ENCODE data around the gene DNAJB2.
"Not testable (repeated sequence)": the region's sequence is repeated elsewhere in the genome, so short reads cannot be mapped to it uniquely, and the experiment has no call there.

DNAJB2 gene

DNA sequence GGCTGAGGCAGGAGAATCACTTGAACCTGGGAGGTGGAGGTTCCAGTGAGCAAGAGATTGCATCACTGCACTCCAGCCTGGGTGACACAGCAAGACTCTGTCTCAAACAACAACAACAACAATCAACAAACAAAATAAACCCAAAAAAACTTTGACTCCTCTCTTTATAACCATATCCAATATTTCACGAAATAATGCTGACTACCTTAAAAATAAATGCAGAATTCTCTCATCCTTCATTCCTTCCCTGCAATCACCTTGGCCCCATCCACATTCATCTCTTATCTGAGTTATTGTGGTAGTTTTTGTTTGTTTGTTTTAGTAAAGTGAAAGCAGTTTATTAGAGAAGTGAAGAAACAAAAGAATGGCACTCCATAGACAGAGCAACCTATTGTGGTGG is 26.9 kb downstream of the DNAJB2 start:
- TF ChIP-seq, protein P1, sequence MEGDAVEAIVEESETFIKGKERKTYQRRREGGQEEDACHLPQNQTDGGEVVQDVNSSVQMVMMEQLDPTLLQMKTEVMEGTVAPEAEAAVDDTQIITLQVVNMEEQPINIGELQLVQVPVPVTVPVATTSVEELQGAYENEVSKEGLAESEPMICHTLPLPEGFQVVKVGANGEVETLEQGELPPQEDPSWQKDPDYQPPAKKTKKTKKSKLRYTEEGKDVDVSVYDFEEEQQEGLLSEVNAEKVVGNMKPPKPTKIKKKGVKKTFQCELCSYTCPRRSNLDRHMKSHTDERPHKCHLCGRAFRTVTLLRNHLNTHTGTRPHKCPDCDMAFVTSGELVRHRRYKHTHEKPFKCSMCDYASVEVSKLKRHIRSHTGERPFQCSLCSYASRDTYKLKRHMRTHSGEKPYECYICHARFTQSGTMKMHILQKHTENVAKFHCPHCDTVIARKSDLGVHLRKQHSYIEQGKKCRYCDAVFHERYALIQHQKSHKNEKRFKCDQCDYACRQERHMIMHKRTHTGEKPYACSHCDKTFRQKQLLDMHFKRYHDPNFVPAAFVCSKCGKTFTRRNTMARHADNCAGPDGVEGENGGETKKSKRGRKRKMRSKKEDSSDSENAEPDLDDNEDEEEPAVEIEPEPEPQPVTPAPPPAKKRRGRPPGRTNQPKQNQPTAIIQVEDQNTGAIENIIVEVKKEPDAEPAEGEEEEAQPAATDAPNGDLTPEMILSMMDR (IDR thresholded peaks at IDR 0.05; ENCODE audit: control extremely low read depth, extremely low read depth, low read depth, missing control alignments) = no peak
- ChIA-PET CTCF (interaction anchor here (0.8 to 4.4 kb wide), 2 partner anchors 11 to 97 kb away, joined by 3 to 19 read pairs; no protein-coding TSS in a partner anchor), POLR2A (no interaction called here)
- no peak for DNase-seq (ENCODE audit: extremely low spot score)

DNA sequence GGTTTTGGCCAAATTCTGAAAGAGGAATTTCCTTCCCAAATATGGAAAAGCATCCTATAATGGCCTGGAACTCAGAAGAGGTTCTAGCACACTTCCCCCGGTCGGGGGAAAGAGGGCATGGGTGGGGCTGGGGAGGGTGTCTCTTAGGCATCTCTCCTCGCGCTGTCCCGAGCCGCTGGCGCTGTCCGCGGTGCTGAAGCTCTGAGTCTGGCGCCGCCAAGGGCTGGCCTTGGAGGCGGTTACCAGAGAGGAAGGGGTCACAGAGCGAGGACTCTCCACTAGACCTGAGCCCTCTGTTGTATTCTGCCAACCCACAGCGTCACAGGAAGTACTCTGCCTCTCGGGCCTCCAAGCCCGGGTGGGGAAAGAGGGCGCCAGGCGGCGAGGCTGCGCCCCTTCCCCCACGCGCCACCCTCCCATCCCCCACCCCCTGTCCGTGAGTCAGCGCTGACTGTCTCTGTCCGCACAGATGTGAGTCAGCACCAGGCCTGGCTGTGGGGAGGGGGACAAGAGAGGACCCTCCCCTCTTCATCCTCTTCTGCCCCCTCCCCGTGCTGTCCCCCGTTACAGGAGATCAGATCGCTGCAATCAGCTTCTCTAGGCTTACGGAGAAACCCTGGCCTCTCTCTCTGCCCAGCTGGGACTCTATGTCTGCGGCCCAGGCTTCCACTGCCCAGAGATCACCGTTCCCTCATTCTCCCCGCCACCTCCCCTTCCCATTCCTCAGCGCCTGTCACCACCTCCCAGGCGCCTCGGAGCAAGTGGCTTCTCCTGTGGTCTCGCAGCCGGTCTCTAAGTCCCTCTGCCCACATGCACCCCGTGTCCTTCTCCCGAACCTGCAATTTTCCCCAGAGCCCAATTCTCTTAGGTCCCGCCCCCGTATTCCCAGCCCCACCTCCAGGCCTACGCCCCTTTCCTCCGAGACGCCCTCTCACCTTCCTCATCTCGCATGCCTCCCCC is 29.3 kb downstream of the DNAJB2 start:
- TF ChIP-seq, protein P1 (IDR thresholded peaks at IDR 0.05; ENCODE audit: control extremely low read depth, extremely low read depth, low read depth, missing control alignments) = no peak
- POLR2A ChIA-PET = no interaction called here
- DNase-seq (ENCODE audit: extremely low spot score) = peak; percentile 84
- CTCF ChIA-PET = interaction anchor here (1.5 to 4.4 kb wide), 3 partner anchors 9 to 31 kb away, joined by 3 to 19 read pairs (median 6); no protein-coding TSS in a partner anchor

DNA sequence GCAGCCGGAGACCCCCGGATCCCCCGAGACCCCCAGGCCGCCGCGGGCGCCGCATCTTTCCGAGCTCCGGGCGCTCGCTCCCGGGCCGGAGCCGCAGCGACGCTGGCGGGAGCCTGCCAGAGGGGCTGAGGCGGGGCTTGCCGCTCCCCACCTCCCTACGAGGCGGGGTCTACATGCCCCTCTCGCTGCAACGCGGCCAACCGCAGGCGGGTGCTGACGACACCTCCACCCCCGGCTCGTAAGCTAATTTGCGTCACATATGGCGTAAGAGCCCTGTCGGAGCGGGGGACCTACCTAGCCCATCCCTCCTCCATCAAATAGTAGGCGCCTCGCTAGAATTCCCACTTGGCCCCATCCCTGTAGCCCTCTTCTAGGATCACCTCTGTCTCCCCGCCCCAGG is 30.1 kb downstream of the DNAJB2 start, which contains the start of gene PTPRN:
Gene PTPRN (minus strand): TSS at position 124 of the 400 bp plus-strand sequence. CDS start 69 bp downstream, at position 55.
- DNase-seq (ENCODE audit: extremely low spot score) = no peak
- TF ChIP-seq, protein P1 (IDR thresholded peaks at IDR 0.05; ENCODE audit: control extremely low read depth, extremely low read depth, low read depth, missing control alignments) = no peak
- ChIA-PET CTCF (interaction anchor here (1.2 to 4.4 kb wide), 5 partner anchors 9 to 32 kb away, joined by 3 to 28 read pairs (median 6); no protein-coding TSS in a partner anchor), POLR2A (no interaction called here)

DNA sequence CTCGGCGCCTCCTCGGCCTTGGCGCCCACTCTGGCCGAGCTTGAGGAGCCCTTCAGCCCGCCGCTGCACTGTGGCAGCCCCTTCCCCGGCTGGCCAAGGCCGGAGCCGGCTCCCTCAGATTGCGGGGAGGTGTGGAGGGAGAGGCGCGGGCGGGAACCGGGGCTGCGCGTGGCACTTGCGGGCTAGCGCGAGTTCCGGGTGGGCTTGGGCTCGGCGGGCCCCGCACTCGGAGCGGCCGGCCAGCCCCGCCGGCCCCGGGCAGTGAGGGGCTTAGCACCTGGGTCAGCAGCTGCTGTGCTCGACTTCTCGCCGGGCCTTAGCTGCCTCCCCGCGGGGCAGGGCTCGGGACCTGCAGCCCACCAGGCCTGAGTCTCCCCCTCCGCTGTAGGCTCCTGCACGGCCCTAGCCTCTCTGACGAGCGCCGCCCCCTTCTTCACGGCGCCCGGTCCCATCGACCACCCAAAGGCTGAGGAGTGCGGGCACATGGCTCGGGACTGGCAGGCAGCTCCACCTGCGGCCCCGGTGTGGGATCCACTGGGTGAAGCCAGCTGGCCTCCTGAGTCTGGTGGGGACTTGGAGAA is 33.6 kb downstream of the DNAJB2 start:
- CTCF ChIA-PET = interaction anchor here (1.1 to 3.4 kb wide), 4 partner anchors 12 to 158 kb away, joined by 3 to 28 read pairs (median 6); no protein-coding TSS in a partner anchor
- DNase-seq (ENCODE audit: extremely low spot score); POLR2A ChIA-PET: not testable (repeated sequence)

DNA sequence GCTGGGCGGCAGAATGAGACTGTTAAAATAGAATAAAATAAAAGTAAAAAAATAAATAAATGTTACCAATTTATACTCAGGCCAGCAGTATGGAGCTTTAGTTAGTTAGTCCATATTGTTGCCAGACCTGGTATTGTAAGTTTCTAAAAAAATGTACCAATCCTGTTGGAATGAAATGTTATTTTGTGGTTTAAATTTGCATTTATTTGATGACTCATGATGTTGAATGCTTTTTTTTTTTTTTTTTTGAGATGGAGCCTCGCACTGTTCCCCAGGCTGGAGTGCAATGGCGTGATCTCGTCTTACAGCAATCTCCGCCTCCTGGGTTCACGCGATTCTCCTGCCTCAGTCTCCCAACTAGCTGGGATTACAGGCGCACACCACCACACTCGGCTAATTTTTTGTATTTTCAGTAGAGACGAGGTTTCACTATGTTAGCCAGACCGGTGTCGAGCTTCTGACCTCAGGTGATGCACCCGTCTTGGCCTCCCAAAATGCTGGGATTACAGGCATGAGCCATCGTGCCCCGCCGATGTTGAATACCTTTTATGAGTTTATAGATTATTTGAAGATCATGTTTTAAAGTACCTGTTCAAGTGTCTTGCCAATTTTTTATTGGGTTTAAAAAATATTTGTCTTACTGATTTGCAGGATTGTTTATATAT is 35.8 kb downstream of the DNAJB2 start:
- ChIA-PET POLR2A (no interaction called here), CTCF (interaction anchor here (0.8 to 1.9 kb wide), 2 partner anchors 36 to 307 kb away, joined by 3 to 4 read pairs; no protein-coding TSS in a partner anchor)
- DNase-seq (ENCODE audit: extremely low spot score) = no peak
- TF ChIP-seq, protein P1 (IDR thresholded peaks at IDR 0.05; ENCODE audit: control extremely low read depth, extremely low read depth, low read depth, missing control alignments) = no peak

DNA sequence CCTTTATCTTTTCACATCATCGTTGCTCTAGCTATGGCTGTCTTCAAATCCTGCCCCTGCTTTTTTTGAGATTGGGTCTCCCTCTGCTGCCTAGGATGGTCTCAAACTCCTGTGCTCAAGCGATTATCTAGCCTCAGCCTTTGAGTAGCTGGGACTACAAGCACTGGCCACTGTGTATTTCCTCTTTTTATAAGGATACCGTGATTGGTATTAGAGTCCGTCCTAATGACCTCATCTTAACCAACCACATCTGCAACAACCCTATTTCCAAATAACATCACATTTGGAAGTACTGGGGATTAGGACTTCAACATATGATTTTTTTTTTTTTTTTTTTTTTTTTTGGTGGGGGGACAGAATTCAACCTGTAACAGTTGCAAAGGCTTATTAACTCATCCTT is 44.3 kb downstream of the DNAJB2 start:
- TF ChIP-seq, protein P1 (IDR thresholded peaks at IDR 0.05; ENCODE audit: control extremely low read depth, extremely low read depth, low read depth, missing control alignments) = no peak
- no peak for DNase-seq (ENCODE audit: extremely low spot score)
- POLR2A ChIA-PET = no interaction called here
- CTCF ChIA-PET = interaction anchor here (0.7 kb wide), 1 partner anchor 24 kb away, joined by 3 read pairs; no protein-coding TSS in a partner anchor
